GM23248 (cell line): ENCODE results near the gene RPS16.

Source experiments
- EZH2 ChIP-seq: fragments of 200-600 bp; sonication (generic); IDR thresholded peaks from 2 replicates; pipeline ENCODE4 v1.6.1; 2018; ENCODE audit warnings: antibody characterized with exemption, mild to moderate bottlenecking; ENCODE audit not compliant: insufficient read depth, poor library complexity, severe bottlenecking
- EZH2phosphoT487 ChIP-seq: fragments of 200-600 bp; sonication (generic); IDR thresholded peaks from 2 replicates; pipeline ENCODE4 v1.6.1; 2018; ENCODE audit warnings: antibody characterized with exemption, moderate library complexity, mild to moderate bottlenecking, low read depth; ENCODE audit not compliant: insufficient read depth

DNA sequence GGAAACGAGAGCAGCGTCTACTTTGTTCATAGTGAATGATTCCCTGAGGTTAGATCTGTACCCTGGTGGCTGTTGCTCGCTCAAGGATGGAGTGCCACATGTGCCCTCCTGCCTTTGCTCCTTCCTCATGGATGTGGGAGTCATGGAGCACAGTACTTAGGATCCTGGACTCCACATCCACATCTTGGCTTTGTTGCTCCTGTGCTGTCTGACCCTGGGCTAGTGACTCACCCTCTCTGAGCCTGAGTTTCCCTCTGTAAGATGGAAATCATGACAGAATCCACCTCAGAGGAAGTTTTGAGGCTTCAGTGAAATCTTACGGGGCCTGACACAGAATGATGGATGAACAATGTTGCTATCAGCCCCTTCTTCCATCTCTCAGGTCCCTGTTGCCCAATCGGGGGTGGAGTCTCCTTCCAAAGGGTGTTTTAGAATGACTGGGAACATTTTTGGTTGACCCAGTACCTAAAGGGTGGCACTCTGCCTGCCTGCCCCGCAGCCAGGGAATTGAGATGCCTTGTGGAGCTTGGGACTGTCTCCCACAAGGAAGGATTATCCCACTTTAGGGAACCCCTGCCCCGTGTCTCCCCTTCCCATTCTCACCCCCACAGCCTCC, 35.1 kb upstream of the RPS16 start:
- TF ChIP-seq EZH2phosphoT487 (no peak), EZH2 (no peak)
